GM21786 (cell line): Measurements from ENCODE around the gene MAML2.
"Not testable (repeated sequence)": the region's sequence is repeated elsewhere in the genome, so short reads cannot be mapped to it uniquely, and the experiment has no call there.

Source experiments
- ATAC-seq: cut with Tn5 transposase; IDR thresholded peaks from one replicate; pipeline ENCODE4 v1.9.1; 2021; ENCODE audit not compliant: unreplicated experiment

MAML2 gene

DNA sequence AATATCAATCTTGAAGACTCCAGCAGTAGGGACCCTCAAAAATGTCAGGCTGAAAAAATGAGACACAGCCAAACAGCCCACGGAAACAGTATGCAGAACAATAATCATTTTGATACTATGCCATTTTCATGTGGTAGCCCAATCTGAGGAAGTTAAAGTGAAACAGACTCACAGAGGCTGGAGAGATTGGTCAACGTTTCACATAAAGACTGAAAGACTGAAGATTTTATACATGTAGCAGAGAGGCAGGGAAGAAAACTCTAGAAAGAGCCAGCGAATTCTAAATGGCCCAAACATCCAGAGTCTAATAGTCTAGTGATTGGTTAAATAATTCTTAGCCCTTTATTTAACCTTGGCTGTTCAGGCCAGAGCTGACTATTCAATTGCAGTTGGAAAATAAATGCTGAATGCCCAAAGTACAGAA is 49.4 kb downstream of the MAML2 start:
- peak; percentile 88 for ATAC-seq

DNA sequence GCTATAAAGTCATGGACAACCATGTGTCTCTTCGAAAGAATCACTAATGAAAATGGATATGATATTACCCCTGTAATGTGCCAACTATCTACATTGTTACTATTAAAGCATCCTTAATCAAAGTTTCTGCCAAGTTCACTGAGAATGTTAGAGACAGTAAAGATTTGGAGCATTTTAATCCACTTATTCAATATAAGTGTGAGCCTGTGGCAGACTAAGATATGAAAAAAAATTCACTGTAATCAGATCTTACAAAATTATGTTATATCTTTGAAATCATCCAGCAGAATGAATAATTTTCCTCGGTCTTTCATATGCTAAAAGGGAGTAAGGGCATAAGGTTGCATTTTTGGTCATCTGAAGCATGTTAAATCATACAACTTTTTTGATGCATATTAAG is 49.9 kb downstream of the MAML2 start:
- no peak for ATAC-seq

DNA sequence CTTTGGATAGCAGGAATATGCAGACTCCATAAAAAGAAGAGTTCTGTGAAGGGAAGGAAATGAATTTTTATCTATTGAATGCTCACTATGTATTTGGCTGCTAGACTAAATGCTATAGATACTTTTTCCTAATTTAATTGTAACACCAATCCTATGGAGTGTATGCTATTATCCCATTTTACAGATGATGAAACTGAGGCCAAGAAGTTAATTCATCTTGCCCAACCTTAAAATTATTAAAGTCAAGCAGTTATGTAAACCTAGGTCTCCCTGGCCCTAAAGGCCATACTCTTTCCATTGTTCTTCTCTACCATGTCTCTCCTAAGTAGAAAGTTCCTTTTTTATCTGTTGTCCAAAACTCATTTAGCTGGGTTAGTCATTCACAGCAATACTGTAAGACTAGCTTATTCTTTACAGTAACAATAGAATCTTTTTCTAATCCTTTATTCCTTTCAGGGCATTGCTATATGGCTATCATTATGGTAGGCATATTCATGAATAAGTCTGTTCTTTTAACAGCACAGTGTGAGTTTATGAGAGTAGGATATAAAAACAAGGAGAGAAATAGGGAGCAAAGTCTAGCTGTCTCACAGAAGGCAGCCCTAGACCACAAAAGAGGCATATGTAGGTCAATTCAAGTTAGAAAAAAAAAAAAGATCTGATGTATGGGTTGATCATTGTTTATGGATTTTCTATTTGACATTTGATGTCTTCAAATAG is 50.5 kb downstream of the MAML2 start:
- ATAC-seq, result no peak

DNA sequence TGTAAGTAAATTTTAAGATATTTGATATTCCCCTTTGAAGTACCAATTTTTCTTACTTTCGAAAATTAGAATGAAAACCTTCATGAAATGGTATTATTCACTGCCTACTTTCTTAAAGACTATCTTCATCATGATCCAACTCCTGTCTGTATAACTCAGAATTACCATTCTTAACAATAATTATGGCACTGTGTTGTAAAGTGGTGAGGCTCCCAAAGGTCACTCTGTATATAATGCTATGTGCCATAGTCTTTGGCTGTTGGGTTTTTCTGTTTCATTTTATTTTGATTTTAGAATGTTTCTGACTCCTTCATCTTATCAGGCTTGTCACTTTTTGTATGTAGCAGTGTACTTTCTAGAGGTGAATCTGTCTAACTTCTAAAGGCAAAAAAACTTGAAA is 52.4 kb downstream of the MAML2 start:
- no peak for ATAC-seq

DNA sequence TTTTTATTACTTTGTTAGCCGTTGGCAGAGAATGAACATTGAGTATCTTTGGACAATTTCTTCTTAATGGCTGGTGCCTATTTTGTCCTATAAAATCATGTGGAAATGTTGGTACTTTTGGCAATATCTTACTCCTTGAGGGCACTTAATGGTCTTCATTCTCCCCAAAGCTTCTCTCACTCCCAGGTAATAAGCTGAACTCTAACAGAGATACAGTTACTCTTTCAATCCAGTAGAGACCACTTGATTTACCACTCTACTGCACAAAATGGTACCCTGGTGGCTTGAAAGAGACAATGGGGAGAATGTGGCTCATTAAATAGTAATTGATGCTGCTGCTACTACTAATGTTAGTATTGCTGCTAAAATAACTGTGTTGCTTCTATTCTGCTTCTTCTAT is 53.0 kb downstream of the MAML2 start:
- ATAC-seq, result no peak

DNA sequence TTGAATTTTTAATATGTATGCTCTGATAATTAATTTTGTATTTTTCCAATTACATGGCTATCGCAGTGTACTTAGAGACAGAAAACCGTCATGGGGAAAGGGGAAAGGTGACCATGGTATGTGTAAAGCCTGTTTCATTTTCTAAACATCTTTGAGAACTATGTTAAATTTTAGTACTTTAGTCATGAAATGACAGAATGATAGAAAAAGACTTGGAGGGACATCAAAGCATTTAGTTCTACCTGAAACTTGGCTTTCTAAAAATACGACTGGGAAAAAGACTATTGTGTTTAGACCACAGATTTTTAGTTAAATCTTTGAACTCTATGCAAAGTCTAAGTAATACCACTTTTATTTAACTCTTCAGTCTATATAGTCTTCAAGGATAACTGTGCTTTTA is 54.1 kb downstream of the MAML2 start:
- peak; percentile 41 for ATAC-seq

DNA sequence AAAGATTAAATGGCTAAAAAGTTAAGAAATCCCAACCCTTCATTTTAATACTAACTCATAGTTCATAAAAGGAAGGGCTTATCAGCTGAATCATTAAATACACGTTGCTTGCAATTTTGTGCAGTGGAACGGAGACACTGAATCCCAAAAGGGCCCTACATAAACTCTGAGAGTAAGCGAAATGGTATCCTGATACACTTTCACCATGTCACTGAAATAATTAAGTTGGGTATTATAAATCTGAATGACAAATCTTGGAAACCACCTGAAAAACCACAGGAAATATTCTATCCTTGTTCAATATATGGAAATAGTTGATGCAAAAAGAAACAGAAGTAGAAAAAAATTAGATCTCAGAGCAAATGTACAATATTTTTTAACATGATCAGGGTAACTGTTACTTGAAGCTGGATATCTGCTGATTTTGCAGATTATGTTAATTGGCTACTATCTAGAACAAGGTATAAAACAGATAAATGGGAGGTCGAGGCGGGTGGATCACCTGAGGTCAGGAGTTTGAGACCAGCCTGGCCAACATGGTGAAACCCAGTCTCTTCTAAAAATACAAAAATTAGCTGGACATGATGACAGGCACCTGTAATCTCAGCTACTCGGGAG is 55.1 kb downstream of the MAML2 start:
- ATAC-seq, result no peak

DNA sequence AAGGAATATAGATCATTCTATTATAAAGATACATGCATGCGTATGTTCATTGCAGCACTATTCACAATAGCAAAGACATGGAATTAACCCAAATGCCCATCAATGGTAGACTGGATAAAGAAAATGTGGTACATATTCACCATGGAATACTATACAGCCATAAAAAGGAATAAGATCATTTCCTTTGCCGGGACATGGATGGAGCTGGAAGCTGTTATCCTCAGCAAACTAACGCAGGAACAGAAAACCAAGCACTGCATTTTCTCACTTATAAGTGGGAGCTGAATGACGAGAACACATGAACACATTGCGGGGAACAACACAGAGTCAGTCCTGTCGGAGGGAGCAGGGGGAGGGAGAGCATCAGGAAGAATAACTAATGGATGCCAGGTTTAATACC is 57.0 kb downstream of the MAML2 start:
- ATAC-seq, result not testable (repeated sequence)

DNA sequence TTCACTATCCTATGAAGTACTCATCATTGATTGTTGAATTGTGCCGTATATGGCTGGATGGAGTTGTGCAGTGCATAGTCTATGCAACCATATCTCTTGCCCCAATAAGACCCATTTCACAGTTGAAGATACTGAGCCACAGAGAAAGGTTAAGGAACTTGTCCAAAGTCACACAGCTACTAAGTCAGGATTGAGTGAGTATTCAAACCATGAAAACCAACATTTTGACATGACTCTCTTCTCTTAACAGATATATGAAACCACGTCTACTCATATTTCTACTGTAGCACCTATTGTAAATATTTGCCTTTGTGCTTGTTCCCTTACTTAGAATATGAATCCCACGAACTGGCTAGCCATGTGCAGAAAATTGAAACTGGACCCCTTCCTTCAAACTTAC is 58.1 kb downstream of the MAML2 start:
- no peak for ATAC-seq

DNA sequence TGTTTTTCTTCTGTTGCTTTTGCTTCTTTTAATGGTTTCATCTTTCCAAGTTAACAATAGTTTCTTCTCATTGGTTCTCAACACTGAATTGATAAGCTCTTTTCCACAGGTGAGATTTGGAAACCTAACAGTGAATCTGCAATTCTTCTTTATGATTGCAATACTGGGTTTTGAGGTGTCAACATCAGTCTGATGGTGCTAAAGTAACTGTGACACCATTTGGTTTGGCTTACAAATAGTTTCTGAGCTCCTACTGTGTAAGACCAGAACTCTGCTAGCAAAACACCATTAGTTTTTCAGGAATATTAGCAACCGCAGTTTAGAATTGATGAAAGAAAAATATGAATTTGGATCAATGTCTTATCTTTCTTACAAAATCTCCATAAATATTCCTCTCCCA is 58.6 kb downstream of the MAML2 start:
- ATAC-seq, result no peak

DNA sequence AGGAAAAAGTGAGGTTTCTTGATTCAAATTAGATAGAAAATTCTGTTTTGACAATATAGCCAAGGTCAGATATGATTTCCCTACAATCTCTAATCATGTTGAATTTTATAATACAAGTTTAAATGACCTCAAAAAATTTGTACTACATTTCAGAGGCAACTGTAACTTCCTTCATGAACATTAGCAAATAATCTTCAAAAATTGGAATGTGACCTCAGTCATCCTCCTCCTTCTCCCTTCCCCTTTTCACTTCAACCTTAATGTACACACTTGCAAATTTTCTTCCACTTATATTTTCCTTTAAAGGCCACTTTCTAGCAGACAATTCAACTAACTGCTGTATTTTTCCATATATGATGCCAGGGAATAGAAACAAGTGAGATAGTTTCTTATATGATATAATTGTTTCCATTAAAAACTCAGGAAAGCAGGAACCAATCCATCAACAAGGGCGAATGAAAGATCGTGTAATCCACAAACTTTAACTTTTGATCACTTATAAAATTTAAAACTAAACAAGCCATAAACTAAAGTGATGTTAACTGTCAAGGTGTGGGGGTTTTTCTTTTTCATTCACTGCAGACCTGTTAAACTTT is 60.3 kb downstream of the MAML2 start:
- ATAC-seq, result no peak

DNA sequence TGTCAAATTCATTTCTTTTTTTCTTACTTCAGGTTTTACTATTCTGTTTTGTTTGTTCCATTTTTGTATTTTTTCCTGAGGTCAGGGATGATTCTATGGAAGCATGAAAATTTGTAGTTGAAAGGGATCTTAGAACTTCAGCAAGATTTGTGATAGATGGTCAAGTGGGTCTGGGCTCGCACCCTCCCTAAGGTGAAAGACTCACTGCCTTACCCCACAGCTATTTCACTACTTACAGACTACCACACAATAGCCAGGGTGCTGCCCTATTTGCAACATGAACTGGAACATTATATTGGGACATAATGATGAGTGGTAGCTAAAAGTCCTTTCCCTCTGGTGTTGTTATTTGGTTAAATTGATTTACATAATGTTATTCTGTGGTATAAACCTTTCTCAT is 62.6 kb downstream of the MAML2 start:
- no peak for ATAC-seq

DNA sequence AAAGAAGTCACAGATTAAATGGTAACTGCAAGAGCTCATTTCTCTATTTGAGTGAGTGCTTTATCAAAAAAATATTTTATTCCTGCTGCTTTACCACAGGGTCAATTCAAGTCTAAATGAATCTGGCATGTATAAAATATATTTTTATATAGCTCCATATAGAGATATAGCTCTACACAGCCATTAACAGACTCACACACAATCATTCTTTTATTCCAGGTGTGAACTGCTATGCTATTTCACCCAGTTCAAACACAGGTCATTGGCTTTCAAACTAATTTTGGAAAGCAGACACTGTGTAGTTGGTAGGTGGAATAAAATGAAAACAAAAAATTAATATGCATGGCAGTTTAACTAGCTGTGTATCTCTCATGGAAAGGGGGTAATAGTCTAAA is 63.1 kb downstream of the MAML2 start:
- ATAC-seq, result no peak

DNA sequence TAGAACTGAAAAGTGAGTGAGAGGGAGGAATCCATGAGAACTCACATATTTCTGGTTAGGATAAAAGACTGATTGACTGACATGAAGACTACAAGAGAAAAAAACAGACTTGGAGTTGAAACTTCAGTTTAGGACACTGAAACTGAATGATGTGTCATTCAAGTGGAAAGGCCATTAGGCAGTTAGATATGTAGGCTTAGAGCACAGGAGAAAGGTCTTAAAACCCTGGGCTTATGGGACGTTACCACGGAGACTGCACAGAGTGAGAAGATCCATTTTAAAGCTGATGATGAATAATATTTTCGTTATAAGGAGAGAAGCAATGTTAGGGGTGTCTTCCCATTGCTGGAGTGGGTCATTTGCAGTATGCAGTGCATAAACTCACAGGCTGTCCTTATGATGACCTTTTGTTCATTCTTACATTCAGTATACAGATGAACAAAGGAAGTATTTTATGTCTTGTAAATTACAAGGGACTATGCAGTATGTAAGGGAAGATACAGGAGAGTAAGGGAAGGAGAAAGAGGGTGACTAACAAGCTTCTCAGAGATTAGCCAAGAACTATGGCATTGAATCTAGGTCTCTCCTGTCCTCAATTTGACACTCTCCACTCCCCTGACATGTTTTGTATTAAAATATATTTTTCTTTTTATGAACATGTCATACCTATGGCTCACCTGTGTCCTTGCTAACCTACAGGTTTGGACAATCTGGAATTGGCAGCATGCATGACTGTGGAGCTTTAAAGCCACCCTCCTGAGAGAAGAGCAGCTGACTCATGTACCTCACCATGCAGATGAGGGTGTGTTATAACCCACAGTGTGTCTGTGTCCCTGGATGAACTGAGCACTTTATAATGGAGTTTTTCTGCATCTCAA is 63.7 kb downstream of the MAML2 start:
- ATAC-seq, result no peak

DNA sequence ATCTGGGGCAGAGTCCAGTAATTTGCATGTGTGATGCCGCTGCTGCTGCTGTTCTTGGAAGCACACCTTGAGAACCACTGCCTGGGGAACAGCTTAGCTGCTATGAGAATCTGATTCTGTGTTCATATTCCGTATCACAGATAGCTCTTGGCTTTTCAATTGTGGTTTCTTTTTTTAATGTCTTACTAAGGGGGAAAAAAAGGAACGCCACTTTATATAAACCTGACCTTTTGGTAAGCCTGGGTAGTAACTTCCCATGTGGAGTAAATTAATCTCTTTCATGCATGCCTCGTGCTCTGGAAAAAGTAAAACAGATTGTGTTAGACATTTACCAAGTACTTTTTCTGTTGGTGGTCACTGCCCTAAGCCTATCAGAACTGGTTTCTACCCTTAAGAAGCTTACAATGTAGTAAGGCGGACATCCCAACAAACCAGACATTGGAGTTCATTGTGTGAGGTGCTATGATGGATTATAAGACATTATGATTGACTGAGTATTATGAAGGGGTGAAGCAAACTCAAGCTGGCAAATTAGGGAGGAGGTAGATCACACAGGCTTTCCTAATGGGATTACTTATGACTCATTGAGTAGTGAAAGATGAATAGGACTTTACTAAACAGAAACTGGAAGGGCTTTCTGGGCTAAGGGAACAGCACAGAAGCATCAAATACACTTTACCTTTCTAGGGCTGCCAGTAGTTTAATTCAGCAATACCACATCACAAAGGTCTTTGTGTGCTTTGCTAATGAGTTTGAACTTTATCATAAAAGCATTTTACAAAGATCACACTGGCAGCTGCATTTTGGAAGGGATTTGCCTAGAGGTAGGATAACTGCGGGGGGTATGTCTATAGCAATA is 64.7 kb downstream of the MAML2 start:
- ATAC-seq, result no peak

DNA sequence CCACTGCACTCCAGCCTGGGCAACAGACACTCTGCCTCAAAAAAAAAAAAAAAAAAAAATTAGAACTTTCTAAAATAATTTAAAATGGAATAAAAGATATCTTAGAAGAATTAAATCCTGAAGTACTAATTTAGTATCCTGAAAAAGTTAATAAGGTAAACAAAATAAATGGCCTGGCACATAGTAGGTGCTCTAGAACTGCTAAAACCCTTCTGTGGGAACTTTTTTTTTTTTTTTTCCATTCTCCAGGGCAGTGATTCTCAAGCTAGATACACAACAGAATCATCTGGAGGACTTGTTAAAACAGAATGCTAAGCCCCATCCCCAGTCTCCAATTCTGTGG is 65.3 kb downstream of the MAML2 start:
- ATAC-seq, result no peak

DNA sequence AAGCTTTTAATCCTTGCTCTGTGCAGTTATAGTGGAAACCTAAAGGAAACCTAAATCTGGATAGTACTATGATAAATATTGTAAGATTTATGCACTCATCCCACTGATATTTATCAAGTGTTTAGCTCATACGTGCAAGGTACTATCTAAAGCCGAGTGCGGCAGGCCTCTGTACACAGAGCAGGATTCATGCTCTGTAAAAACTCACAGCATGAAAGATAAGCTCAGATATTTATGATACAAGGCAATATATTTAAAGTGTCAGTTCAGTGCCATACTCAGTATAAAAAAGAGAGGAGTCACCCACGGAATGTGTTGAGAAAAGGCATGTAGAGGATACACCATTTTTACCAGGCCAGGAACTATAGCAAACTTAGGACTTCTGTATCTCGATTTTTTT is 66.2 kb downstream of the MAML2 start:
- ATAC-seq, result no peak

DNA sequence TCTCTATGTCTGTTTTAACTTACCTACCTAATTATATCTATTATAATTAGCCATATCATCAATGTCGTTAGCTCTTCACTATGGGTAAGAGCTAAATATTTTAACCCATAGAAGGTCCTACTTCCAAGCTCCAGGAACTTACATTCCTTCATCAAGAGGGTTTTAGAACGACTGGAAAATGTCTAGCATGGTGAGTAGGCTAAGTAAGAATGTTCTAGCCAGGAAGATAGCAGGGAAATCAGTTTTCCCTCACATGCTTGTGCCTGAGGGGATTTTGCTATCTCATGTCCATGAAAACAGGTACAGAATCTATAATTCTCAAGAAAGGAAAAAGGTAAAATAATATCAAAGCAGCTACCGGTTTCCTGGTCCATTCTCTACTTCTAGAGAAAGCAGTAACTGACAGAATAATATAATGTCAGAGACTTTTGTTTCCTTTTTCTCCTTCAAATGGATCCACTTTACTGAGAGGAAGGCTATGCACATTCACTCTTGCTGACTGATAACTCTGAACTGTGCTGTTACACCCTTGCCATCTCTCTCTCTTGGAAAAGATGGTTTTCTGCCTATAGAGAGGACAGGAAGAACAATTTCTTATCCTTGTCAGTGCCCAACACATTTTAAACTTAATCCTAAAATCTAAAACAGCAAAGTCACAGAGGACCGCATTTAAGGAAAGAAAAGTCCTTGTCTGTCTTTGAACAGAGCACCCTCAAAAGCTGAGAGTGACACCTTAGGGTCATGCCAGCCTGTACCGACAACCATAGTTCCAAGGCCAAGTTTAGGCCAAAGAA is 67.0 kb downstream of the MAML2 start:
- ATAC-seq, result no peak

DNA sequence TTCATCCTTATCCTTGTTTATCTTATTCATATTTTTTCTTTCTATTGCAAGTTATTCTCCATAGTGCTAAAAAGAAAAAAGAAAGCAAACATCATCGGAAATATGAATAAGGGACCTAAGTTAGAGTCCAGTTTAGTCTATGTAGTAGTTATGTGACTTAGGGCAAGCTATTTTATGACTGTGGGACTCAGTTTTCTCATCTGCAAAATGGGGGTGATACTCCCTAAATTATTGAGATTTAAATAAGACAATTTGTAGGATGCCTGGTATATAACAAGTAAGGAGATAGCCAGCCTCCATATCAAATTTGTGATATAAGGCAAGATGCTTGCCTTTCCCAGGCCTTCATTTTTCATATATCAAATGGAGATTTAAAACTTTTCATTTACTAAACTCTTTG is 69.5 kb downstream of the MAML2 start:
- no peak for ATAC-seq
